ENCODE data around the gene G6PC2.

The G6PC2 gene

GRCh38 chr2:168948621-168949212 is 47.6 kb downstream of the G6PC2 start:
- Histone ChIP-seq H3K36me3 (ENCODE audit: control insufficient read depth, insufficient read depth, low read length) (no peaks in the 10 kb centered on the region), H3K4me3 (ENCODE audit: low read depth, low read length) (no peak overlapping the region), H3K9ac (ENCODE audit: low read length) (no peak overlapping the region), H3K4me1 (ENCODE audit: control insufficient read depth, insufficient read depth, low read length) (no peaks in the 10 kb centered on the region), H3K27me3 (ENCODE audit: control insufficient read depth, insufficient read depth, low read length) (no peaks in the 10 kb centered on the region), H3K27ac (ENCODE audit: low read depth, low read length) (no peak overlapping the region), H3K9me3 (ENCODE audit: control insufficient read depth, insufficient read depth, low read depth, low read length) (0 out of 2 replicates have a peak, but pooled peaks cover 2% of the 10 kb centered on the region)

DNA sequence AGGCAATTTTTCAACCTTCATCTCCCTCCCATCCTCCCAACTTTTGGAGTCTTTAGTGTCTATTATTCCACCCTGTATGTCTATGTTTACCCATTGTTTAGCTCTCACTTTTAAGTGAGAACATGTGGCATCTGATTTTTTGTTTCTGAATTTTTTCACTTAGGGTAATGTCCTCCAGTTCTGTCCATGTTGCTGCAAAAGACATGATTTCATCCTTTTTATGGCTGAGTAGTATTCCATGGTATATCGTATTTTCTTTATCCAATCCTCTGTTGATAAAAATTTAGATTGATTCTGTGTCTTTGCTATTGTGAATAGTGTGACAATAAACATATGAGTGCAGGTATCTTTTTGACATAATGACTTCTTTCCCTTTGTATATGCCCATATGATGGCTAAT is 48.2 kb downstream of the G6PC2 start:
- Histone ChIP-seq H3K4me3 (ENCODE audit: low read depth, low read length) (no peak overlapping the region), H3K9me3 (ENCODE audit: control insufficient read depth, insufficient read depth, low read depth, low read length) (0 out of 2 replicates have a peak, but pooled peaks cover 2% of the 10 kb centered on the region), H3K36me3 (ENCODE audit: control insufficient read depth, insufficient read depth, low read length) (no peaks in the 10 kb centered on the region), H3K27ac (ENCODE audit: low read depth, low read length) (no peak overlapping the region), H3K9ac (ENCODE audit: low read length) (no peak overlapping the region), H3K4me1 (ENCODE audit: control insufficient read depth, insufficient read depth, low read length) (no peaks in the 10 kb centered on the region), H3K27me3 (ENCODE audit: control insufficient read depth, insufficient read depth, low read length) (no peaks in the 10 kb centered on the region)

DNA sequence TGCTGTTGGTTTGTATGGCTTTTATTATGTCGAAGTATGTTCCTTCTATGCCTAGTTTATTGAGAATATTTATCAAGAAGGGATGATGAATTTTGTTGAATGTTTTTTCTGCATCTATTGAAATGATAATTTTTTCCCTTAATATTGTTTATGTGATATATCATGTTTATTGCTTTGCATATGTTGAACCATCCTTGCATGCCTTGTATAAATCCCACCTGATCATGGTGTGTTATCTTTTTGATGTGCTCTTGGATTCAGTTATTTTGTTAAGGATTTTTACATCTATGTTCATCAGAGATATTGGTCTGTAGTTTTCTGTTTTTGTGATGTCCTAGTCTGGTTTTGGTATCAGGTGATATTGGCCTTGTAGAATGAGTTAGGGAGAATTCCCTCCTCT is 50.8 kb downstream of the G6PC2 start:
- Histone ChIP-seq H3K36me3 (ENCODE audit: control insufficient read depth, insufficient read depth, low read length) (no peaks in the 10 kb centered on the region), H3K9ac (ENCODE audit: low read length) (no peak overlapping the region), H3K4me3 (ENCODE audit: low read depth, low read length) (no peak overlapping the region), H3K27me3 (ENCODE audit: control insufficient read depth, insufficient read depth, low read length) (no peaks in the 10 kb centered on the region), H3K9me3 (ENCODE audit: control insufficient read depth, insufficient read depth, low read depth, low read length) (peaks cover 2% of the 10 kb centered on the region; the same call in 1 of the 2 replicates), H3K4me1 (ENCODE audit: control insufficient read depth, insufficient read depth, low read length) (no peaks in the 10 kb centered on the region), H3K27ac (ENCODE audit: low read depth, low read length) (no peak overlapping the region)

GRCh38 chr2:168952424-168952823 is 51.3 kb downstream of the G6PC2 start:
- Histone ChIP-seq H3K9ac (ENCODE audit: low read length) (no peak overlapping the region), H3K36me3 (ENCODE audit: control insufficient read depth, insufficient read depth, low read length) (no peaks in the 10 kb centered on the region), H3K27ac (ENCODE audit: low read depth, low read length) (no peak overlapping the region), H3K4me3 (ENCODE audit: low read depth, low read length) (no peak overlapping the region), H3K4me1 (ENCODE audit: control insufficient read depth, insufficient read depth, low read length) (no peaks in the 10 kb centered on the region), H3K27me3 (ENCODE audit: control insufficient read depth, insufficient read depth, low read length) (no peaks in the 10 kb centered on the region), H3K9me3 (ENCODE audit: control insufficient read depth, insufficient read depth, low read depth, low read length) (peaks cover 2% of the 10 kb centered on the region; the same call in 1 of the 2 replicates)

- H3K4me1 ChIP-seq (ENCODE audit: control insufficient read depth, insufficient read depth, low read length): no peaks in the 10 kb centered on the region
- H3K27me3 ChIP-seq (ENCODE audit: control insufficient read depth, insufficient read depth, low read length): no peaks in the 10 kb centered on the region
- H3K9me3 ChIP-seq (ENCODE audit: control insufficient read depth, insufficient read depth, low read depth, low read length): peaks cover 2% of the 10 kb centered on the region; the same call in 1 of the 2 replicates
- H3K36me3 ChIP-seq (ENCODE audit: control insufficient read depth, insufficient read depth, low read length): no peaks in the 10 kb centered on the region
- H3K27ac ChIP-seq (ENCODE audit: low read depth, low read length): no peak overlapping the region
- no peak overlapping the region for H3K4me3 ChIP-seq (ENCODE audit: low read depth, low read length)
- no peak overlapping the region for H3K9ac ChIP-seq (ENCODE audit: low read length)
These were observed 53.2 kb downstream of the G6PC2 start for GRCh38 chr2:168954256-168954655.

DNA sequence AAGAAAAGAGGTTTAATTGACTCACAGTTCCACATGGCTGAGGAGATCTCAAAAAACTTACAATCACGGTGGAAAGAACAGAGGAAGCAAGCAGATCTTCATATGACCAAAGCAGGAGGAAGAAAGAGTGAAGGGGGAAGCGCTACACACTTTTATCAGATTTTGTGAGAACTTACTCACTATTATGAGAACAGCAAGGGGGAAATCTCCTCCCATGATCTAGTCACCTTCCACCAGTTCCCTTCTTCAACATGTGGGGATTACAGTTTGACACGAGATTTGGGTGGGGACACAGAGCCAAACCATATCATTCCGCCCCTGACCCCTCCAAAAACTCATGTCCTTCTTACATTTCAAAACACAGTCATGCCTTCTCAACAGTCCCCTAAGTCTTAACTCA is 54.2 kb downstream of the G6PC2 start:
- no peak overlapping the region for H3K9ac ChIP-seq (ENCODE audit: low read length)
- no peaks in the 10 kb centered on the region for H3K36me3 ChIP-seq (ENCODE audit: control insufficient read depth, insufficient read depth, low read length)
- H3K27me3 ChIP-seq (ENCODE audit: control insufficient read depth, insufficient read depth, low read length): no peaks in the 10 kb centered on the region
- H3K4me3 ChIP-seq (ENCODE audit: low read depth, low read length): no peak overlapping the region
- no peak overlapping the region for H3K27ac ChIP-seq (ENCODE audit: low read depth, low read length)
- H3K9me3 ChIP-seq (ENCODE audit: control insufficient read depth, insufficient read depth, low read depth, low read length): no peaks in the 10 kb centered on the region; the same call in 1 of the 2 replicates
- no peaks in the 10 kb centered on the region for H3K4me1 ChIP-seq (ENCODE audit: control insufficient read depth, insufficient read depth, low read length)

DNA sequence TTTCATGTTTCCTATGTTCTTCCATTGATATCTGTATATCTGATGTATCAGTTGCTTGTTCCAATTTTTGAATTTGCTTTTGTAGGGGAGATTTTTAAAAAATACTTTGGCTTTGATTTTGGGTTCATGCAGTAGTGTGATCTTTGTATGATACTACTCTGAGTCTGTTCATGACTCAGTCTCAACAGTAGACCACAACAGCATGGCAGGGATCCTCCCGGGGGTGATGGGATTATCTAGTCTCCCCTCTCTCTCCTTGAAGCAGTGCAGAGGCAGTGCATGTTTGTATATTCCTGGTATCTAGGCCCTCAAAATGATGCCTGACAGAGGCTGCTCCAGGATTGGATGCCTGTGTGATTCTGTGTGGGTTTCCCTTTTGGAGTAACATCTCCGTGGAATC is 55.3 kb downstream of the G6PC2 start:
- H3K27me3 ChIP-seq (ENCODE audit: control insufficient read depth, insufficient read depth, low read length): no peaks in the 10 kb centered on the region
- no peak overlapping the region for H3K9ac ChIP-seq (ENCODE audit: low read length)
- no peaks in the 10 kb centered on the region for H3K36me3 ChIP-seq (ENCODE audit: control insufficient read depth, insufficient read depth, low read length)
- no peak overlapping the region for H3K4me3 ChIP-seq (ENCODE audit: low read depth, low read length)
- H3K27ac ChIP-seq (ENCODE audit: low read depth, low read length): no peak overlapping the region
- H3K4me1 ChIP-seq (ENCODE audit: control insufficient read depth, insufficient read depth, low read length): no peaks in the 10 kb centered on the region
- H3K9me3 ChIP-seq (ENCODE audit: control insufficient read depth, insufficient read depth, low read depth, low read length): no peaks in the 10 kb centered on the region; the same call in 1 of the 2 replicates
